ENCODE measurements around the gene PRPF18.

PRPF18 gene

DNA sequence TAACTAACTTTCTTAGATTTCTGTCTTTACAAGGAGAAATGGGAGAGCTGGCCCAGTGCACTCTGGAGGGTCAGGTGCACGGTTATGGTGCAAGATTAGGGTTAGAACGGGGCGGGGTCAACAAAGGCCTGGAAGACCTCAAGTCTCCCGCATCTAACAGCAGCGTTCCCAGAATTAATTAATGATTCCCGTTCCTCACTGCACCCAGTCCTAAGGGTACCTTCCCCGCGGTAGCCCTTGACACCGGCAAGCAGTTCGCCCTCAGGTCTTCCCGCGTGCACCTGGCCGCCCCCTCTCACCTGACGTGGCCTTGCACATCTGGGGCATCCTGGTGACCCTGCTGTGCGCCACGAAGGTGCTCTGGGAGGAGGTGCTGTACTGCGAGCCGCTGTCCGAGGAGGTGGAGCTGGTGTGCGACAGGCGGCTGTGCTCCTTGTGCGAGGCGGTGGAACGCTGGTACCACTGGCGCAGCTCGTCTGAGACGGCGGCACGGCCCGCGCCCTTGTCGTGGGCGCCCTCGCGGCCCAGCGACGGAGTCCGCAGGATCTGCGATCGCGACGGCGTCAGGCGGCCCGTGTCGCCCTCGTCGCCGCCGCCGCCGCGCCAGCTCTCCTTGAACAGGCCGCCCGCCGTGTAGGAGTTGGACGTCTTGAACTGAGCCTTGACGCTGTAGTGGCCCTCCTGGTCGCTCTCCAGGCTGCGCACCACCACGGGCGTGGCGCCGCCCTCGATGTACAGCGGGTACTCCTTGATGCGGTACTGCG is 69.8 kb downstream of the PRPF18 start:
- no peak for DNase-seq (ENCODE audit: low read depth)
- TF ChIP-seq, protein P1, sequence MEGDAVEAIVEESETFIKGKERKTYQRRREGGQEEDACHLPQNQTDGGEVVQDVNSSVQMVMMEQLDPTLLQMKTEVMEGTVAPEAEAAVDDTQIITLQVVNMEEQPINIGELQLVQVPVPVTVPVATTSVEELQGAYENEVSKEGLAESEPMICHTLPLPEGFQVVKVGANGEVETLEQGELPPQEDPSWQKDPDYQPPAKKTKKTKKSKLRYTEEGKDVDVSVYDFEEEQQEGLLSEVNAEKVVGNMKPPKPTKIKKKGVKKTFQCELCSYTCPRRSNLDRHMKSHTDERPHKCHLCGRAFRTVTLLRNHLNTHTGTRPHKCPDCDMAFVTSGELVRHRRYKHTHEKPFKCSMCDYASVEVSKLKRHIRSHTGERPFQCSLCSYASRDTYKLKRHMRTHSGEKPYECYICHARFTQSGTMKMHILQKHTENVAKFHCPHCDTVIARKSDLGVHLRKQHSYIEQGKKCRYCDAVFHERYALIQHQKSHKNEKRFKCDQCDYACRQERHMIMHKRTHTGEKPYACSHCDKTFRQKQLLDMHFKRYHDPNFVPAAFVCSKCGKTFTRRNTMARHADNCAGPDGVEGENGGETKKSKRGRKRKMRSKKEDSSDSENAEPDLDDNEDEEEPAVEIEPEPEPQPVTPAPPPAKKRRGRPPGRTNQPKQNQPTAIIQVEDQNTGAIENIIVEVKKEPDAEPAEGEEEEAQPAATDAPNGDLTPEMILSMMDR (IDR thresholded peaks at IDR 0.05; ENCODE audit: low read length, missing control alignments) = no peak
- no peak overlapping the region for H3K4me3 ChIP-seq (replicated peaks; ENCODE audit: low read depth, low read length)

DNA sequence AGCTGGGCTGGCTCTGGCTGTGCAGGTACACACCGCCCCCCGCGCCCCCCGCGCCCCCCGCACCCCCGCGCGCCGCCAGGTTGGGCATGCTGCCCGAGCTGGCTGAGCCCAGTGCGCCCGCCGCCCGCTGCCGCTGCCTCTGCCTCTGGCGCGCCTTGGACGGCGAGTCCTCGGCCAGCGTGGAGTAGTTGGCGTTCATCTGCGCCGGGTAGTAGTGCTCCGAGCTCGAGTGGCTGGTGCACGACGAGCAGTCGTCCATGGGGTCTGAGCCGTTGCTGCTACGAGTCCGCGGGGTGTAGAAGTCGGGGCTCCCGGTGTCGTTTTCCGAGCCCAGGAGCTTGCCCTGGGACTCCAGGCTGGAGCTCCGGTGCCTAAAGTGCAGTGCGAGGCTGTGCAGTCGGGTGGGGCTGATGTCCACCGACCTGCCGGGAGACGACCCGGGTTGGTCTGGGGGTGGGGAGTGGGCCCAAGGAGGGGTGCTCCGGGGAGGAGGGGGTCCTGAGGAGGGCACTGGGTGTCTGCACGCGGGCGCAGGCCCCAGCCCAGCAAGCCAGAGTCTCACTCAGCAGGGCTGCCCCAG is 70.4 kb downstream of the PRPF18 start:
- TF ChIP-seq, protein P1 (IDR thresholded peaks at IDR 0.05; ENCODE audit: low read length, missing control alignments) = no peak
- DNase-seq (ENCODE audit: low read depth) = no peak
- no peak overlapping the region for H3K4me3 ChIP-seq (replicated peaks; ENCODE audit: low read depth, low read length)

- DNase-seq (ENCODE audit: low read depth) = no peak
- H3K4me3 ChIP-seq (replicated peaks; ENCODE audit: low read depth, low read length) = no peak overlapping the region
- TF ChIP-seq, protein P1 (IDR thresholded peaks at IDR 0.05; ENCODE audit: low read length, missing control alignments) = no peak
Observed at GRCh38 chr10:13658264-13658663, 71.5 kb downstream of the PRPF18 start.

GRCh38 chr10:13658871-13659685 is 72.3 kb downstream of the PRPF18 start:
- no peak for DNase-seq (ENCODE audit: low read depth)
- TF ChIP-seq, protein P1 (IDR thresholded peaks at IDR 0.05; ENCODE audit: low read length, missing control alignments) = no peak
- H3K4me3 ChIP-seq (replicated peaks; ENCODE audit: low read depth, low read length) = no peak overlapping the region

DNA sequence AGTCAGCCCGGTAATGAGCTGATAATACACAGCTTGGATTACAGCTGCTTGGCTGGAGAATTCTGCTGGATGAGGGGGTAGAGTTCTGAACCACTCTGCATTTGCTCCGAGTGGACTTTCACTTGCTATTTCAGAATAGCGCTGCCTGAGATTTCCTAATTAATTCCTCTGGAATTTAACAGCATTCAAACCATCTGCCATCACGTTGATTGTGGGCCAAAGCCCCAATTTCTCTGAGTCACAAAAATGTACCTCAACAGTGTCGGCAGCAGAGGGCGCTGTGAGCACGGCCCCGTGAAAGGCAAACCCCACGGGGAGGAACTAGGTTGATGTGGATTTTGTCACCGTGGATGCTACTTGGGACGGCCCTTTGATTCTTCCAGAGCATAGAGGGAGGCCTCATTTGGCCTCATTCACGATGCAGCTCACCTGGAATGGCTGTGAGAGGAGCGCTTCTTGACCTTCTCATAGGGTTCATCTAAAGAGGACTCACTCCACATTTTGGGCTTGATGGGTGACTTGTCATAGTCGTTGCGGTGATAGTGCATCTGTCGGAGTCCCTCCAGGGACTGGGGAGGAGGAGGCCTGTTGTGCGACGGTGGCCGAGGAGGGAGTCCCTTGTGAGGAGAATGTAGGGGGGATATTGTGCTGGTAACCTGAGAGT is 73.3 kb downstream of the PRPF18 start:
- DNase-seq (ENCODE audit: low read depth) = peak; percentile 71
- H3K4me3 ChIP-seq (replicated peaks; ENCODE audit: low read depth, low read length) = no peak overlapping the region
- TF ChIP-seq, protein P1 (IDR thresholded peaks at IDR 0.05; ENCODE audit: low read length, missing control alignments) = peak; percentile 84

DNA sequence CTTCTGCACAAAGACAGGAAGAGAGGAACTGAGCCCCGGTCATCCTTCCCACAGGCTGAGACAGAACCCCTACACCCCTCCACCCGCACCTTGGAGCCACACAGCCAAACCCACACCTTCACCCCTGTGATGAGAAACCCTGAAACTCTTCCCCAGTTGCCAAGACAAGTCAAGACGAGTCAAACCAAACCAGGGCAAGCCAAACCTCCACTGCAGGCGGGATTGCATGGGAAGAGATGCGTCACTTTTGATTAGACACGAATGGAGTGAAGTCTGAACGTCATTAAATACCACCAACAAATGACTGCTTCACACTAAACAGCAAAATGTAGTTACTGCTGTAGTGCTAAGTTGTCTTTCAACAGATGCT is 73.8 kb downstream of the PRPF18 start:
- H3K4me3 ChIP-seq (replicated peaks; ENCODE audit: low read depth, low read length) = no peak overlapping the region
- TF ChIP-seq, protein P1 (IDR thresholded peaks at IDR 0.05; ENCODE audit: low read length, missing control alignments) = no peak
- no peak for DNase-seq (ENCODE audit: low read depth)
